HEK293 (cell line): ENCODE data around the gene YPEL1.

ENCODE experiments used
- TRIM28 ChIP-seq: IDR thresholded peaks from 2 replicates; pipeline ENCODE4 v1.6.1; 2011; ENCODE audit warnings: low read length, control low read depth, borderline replicate concordance
- ZNF114 ChIP-seq: fragments of 450-650 bp; formaldehyde crosslinking; IDR thresholded peaks from 2 replicates; pipeline ENCODE4 v1.5.0; 2017; ENCODE audit warnings: missing biosample characterization, missing genetic modification characterization
- ZNF155 ChIP-seq: fragments of 450-650 bp; formaldehyde crosslinking; IDR thresholded peaks from 2 replicates; pipeline ENCODE4 v1.5.1; 2016; ENCODE audit warnings: missing biosample characterization, missing genetic modification characterization
- ZNF223 ChIP-seq: fragments of 450-650 bp; formaldehyde crosslinking; IDR thresholded peaks from 2 replicates; pipeline ENCODE4 v1.5.1; 2016; ENCODE audit warnings: missing biosample characterization, missing genetic modification characterization
- ZNF621 ChIP-seq: fragments of 450-650 bp; formaldehyde crosslinking; IDR thresholded peaks from 2 replicates; pipeline ENCODE4 v1.5.1; 2017; ENCODE audit warnings: missing biosample characterization, missing genetic modification characterization
- TF ChIP-seq, protein P1 (sequence below): fragments of 450-650 bp; formaldehyde crosslinking; IDR thresholded peaks from 2 replicates; pipeline ENCODE4 v1.5.1; 2016; ENCODE audit warnings: missing biosample characterization, missing genetic modification characterization
- TF ChIP-seq, protein P2 (sequence below): fragments of 450-650 bp; formaldehyde crosslinking; IDR thresholded peaks from 2 replicates; pipeline ENCODE4 v1.5.1; 2016; ENCODE audit warnings: missing biosample characterization, missing genetic modification characterization

DNA sequence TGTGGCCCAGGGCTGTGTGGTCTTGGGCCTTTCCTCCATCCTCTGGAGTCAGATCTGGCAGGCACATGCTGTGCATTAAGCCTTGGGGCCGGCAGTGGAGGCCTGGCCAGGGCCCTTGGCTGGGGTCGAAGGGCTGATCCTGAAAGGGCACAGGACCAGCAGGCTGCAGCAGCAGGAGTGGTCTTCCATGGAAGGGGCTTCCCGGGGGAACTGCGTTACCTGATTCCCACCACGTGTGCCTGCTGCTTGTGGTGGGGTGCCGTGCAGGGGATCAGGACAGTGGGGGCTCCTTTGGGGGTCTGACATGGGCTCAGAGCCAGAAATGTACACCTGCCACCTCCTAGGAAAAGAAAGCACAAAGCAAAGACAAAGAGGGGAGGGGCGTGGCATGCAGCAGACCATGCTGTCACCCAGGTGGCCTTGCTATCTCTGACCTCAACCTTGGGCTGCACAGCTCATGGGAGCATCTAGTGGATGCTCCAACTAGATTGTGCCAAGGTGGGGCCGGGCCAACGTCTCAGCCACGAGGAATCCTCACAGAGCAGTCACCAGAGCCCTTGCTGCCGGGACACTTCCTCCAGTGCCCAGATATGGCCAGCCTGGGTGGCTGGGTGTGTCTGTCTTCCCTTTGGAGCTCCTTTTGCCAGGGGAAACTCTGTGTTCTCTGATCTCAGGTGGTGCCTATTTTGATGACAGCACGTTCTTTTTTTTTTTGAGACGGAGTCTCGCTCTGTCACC is 17.9 kb upstream of the YPEL1 start:
- TF ChIP-seq ZNF114 (tag by site-specific recombination) (no peak), ZNF621 (tag by site-specific recombination) (no peak), TRIM28 (no peak), ZNF155 (tag by site-specific recombination) (no peak), ZNF223 (tag by site-specific recombination) (no peak)
- TF ChIP-seq, protein P1, sequence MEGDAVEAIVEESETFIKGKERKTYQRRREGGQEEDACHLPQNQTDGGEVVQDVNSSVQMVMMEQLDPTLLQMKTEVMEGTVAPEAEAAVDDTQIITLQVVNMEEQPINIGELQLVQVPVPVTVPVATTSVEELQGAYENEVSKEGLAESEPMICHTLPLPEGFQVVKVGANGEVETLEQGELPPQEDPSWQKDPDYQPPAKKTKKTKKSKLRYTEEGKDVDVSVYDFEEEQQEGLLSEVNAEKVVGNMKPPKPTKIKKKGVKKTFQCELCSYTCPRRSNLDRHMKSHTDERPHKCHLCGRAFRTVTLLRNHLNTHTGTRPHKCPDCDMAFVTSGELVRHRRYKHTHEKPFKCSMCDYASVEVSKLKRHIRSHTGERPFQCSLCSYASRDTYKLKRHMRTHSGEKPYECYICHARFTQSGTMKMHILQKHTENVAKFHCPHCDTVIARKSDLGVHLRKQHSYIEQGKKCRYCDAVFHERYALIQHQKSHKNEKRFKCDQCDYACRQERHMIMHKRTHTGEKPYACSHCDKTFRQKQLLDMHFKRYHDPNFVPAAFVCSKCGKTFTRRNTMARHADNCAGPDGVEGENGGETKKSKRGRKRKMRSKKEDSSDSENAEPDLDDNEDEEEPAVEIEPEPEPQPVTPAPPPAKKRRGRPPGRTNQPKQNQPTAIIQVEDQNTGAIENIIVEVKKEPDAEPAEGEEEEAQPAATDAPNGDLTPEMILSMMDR (tag by site-specific recombination): no peak
- TF ChIP-seq, protein P2, sequence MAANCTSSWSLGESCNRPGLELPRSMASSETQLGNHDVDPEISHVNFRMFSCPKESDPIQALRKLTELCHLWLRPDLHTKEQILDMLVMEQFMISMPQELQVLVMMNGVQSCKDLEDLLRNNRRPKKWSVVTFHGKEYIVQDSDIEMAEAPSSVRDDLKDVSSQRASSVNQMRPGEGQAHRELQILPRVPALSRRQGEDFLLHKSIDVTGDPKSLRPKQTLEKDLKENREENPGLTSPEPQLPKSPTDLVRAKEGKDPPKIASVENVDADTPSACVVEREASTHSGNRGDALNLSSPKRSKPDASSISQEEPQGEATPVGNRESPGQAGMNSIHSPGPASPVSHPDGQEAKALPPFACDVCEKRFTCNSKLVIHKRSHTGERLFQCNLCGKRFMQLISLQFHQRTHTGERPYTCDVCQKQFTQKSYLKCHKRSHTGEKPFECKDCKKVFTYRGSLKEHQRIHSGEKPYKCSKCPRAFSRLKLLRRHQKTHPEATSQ (tag by site-specific recombination): no peak
